Activated CD4-positive, alpha-beta T cell treated with anti-CD3 and anti-CD28 coated beads, Interleukin-2, amount 50 U/mL, for 4 hours (primary cell): ENCODE results near the gene FBXO41.

Experiments used
- DNase-seq, 2 experiments: peaks; one replicate each; pipeline ENCODE4 v3.0.0-alpha.2; 2020

Gene FBXO41

DNA sequence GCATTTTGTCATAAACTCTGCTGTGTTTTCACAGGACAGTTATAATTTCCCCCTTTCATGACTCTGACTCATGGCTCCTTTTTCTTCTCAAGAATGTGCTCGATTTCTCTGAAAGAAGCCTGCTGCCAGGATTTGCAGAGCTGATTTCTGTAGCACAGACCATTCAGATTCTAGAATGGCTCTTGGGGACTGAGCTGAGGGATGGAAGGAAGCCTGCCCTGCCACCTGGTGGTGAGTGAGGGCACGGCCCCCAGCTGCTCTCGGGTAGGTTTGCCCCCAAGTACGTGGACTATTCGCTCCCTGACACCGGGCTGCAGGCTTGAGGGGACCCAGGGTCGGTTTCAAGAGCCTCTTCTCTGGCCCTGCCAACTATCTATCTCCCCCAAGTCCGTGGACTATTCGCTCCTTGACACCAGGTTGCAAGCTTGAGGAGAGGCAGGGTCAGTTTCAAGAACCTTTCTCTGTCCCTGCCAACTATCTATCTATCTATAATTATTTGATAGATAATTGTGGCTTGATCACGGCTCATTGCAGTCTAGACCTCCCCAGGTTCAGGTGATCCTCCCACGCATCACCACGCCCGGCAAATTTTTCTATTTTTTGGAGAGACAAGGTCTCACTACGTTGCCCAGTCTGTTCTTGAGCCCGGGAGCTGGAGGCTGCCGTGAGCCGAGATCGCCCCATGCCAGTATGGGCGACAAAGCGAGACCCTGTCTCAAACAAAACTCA is 71.7 kb downstream of the FBXO41 start:
- DNase-seq = peak; percentile 65 to 74

- DNase-seq = no peak
Observed at GRCh38 chr2:73212098-73212447, 72.2 kb downstream of the FBXO41 start.

DNA sequence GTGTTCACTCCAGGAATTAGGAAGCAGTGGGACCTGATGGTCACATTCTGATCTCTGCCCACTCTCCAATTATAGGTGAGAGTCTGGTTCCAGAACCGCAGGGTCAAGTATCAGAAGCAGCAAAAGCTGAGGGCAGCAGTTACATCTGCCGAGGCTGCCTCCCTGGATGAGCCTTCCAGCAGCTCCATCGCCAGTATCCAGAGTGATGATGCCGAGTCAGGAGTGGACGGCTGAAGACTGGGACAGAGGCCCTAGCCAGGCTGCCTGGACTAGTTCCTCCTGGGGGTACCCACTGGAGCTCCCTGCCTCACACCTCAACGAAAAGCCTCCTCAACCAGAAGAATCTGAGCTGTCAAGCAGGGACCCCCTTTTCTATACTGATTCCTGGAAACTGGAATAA is 73.6 kb downstream of the FBXO41 start:
- no peak for DNase-seq

DNA sequence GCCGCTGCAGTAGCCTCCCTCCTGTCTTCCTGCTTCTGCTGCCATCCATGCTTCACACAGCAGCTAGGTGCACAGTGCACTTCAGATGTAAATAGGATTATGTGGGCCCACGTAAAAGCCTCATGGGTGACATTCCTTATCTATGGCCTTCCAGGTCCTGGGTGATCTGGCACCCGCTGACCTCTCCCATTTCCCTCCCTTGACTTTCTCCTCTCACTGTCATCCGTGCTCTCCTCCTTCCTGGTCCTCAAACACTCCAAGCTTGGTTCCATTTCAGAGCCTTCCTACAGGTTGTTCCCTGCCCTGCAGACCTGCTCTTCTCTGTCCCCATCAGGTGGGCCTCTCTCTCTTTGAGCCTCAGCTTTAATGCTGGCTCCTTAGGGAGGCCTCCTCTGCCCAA is 74.3 kb downstream of the FBXO41 start:
- DNase-seq = no peak

GRCh38 chr2:73208258-73208657 is 76.0 kb downstream of the FBXO41 start:
- no peak for DNase-seq

DNA sequence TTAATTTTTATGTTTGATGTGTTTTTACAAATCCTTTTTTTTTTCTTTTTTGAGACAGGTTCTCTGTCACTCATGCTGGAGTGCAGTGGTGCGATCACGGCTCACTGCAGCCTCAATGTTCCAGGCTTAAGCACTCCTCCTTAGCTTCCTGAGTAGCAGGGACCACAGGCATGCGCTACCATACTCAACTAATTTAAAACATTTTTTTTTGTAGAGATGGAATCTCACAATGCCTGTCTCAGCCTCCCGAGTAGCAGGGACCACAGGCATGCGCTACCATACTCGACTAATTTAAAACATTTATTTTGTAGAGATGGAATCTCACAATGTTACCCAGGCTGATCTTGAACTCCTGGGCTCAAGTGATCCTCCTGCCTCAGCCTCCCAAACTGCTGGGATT is 78.7 kb downstream of the FBXO41 start:
- no peak for DNase-seq
